Endodermal cell (in vitro differentiated cells): ENCODE results near the gene ABR. TPM values are rescaled to one million over a fixed set of nuclear protein-coding genes. Genes with fewer than 3 reads are reported as not detected.
A peak's percentile ranks its signal among the peaks of the same experiment; 100 is the strongest.
"Not testable (repeated sequence)": the region's sequence is repeated elsewhere in the genome, so short reads cannot be mapped to it uniquely, and the experiment has no call there.

Experiments
- DNase-seq: peaks from one replicate; pipeline ENCODE4 v3.0.0-alpha.2; 2017
- H3K27ac ChIP-seq: 2 replicates; pipeline ENCODE4 v1.5.1; 2013; ENCODE audit warnings: mild to moderate bottlenecking, low read depth, low read length, moderate library complexity
- H3K27me3 ChIP-seq: 2 replicates; pipeline ENCODE4 v1.6.1; 2013; ENCODE audit warnings: mild to moderate bottlenecking, low read length, moderate library complexity; ENCODE audit not compliant: insufficient read depth, control insufficient read depth, poor library complexity, severe bottlenecking
- H3K36me3 ChIP-seq: 2 replicates; pipeline ENCODE4 v1.7.0; 2013; ENCODE audit warnings: mild to moderate bottlenecking, low read length, moderate library complexity; ENCODE audit not compliant: control insufficient read depth, insufficient read depth
- H3K4me1 ChIP-seq: one replicate; pipeline ENCODE4 v1.7.0; 2013; ENCODE audit warnings: low read length; ENCODE audit not compliant: control insufficient read depth, insufficient read depth
- H3K4me3 ChIP-seq: 2 replicates; pipeline ENCODE4 v1.5.1; 2013; ENCODE audit warnings: mild to moderate bottlenecking, low read length, moderate library complexity
- H3K9ac ChIP-seq: 2 replicates; pipeline ENCODE4 v1.6.1; 2013; ENCODE audit warnings: mild to moderate bottlenecking, low read length, moderate library complexity; ENCODE audit not compliant: poor library complexity, severe bottlenecking; ENCODE audit errors: extremely low read depth
- H3K9me3 ChIP-seq: 2 replicates; pipeline ENCODE4 v1.6.1; 2013; ENCODE audit warnings: mild to moderate bottlenecking, low read length, moderate library complexity; ENCODE audit not compliant: control insufficient read depth
- H3K27ac Mint-ChIP-seq: 2 replicates; pipeline ENCODE4 v1.8.0; 2020; ENCODE audit warnings: mixed read lengths
- H3K27me3 Mint-ChIP-seq: 2 replicates; pipeline ENCODE4 v1.8.0; 2021; ENCODE audit warnings: mild to moderate bottlenecking, mixed read lengths; ENCODE audit not compliant: insufficient read depth
- H3K36me3 Mint-ChIP-seq: 2 replicates; pipeline ENCODE4 v1.8.0; 2020; ENCODE audit warnings: low read depth, mixed read lengths
- H3K4me1 Mint-ChIP-seq: 2 replicates; pipeline ENCODE4 v1.8.0; 2020; ENCODE audit warnings: mixed read lengths
- H3K4me3 Mint-ChIP-seq: 2 replicates; pipeline ENCODE4 v1.8.0; 2020; ENCODE audit warnings: mild to moderate bottlenecking, moderate library complexity, mixed read lengths
- H3K9me3 Mint-ChIP-seq: 2 replicates; pipeline ENCODE4 v1.8.0; 2020; ENCODE audit warnings: mild to moderate bottlenecking, mixed read lengths
- CTCF ChIP-seq: fragments of 200-600 bp; sonication (generic); conservative IDR thresholded peaks from 2 replicates; pipeline ENCODE4 v1.5.0; 2021; ENCODE audit warnings: antibody characterized with exemption, mild to moderate bottlenecking
- WGBS, 2 experiments: methylation state at CpG; one replicate each; pipeline versions ENCODE4 v1.1.5 to v1.1.7; 2013; ENCODE audit warnings: missing lambda C conversion rate in 2 of 2, mixed read lengths in 1 of 2; ENCODE audit not compliant: insufficient coverage in 1 of 2, insufficient read length in 1 of 2; 5-methylcytosine and 5-hydroxymethylcytosine counted together
- total RNA-seq, 2 donors: library from RNA; stranded (reverse); fragmentation: NEBNext Ultra II Directional in 1 of 2; extraction: Animal tissue kit (Norgen Biotek cat#: 25700) in 1 of 2; gene quantifications; 2 replicates in 1 of 2; 3 replicates in 1 of 2; pipeline ENCODE4 v1.2.1, GENCODE V29; 2021

The ABR gene
- total RNA-seq, 2 donors from 2014 or later, result 51.1 to 58.7 TPM

- Histone ChIP-seq H3K36me3 (no peaks in the 10 kb centered on the region), H3K4me1 (no peaks in the 10 kb centered on the region), H3K27me3 (no peaks in the 10 kb centered on the region), H3K9ac (no peak overlapping the region), H3K4me3 (no peak overlapping the region), H3K9me3 (no peaks in the 10 kb centered on the region), H3K27ac (no peak overlapping the region)
- H3K4me3 Mint-ChIP-seq, result no peak overlapping the region
- no peak for DNase-seq
- no peaks in the 10 kb centered on the region for H3K9me3 Mint-ChIP-seq
- H3K36me3 Mint-ChIP-seq, result peaks cover 23% of the 10 kb centered on the region
- H3K27ac Mint-ChIP-seq, result no peak overlapping the region
- TF ChIP-seq CTCF, result no peak
- H3K4me1 Mint-ChIP-seq, result no peaks in the 10 kb centered on the region
- 94% methylated on average over 24 to 28 of the region's 28 CpGs for WGBS, 2 experiments
- no peaks in the 10 kb centered on the region for H3K27me3 Mint-ChIP-seq
Measured at GRCh38 chr17:1049446-1050225, 130.1 kb downstream of the ABR start.

- not testable (repeated sequence) for DNase-seq, H3K27me3 ChIP-seq, H3K27ac Mint-ChIP-seq, H3K4me3 Mint-ChIP-seq, H3K4me1 ChIP-seq, H3K9ac ChIP-seq, H3K27me3 Mint-ChIP-seq, H3K9me3 ChIP-seq, H3K4me1 Mint-ChIP-seq, H3K27ac ChIP-seq, H3K4me3 ChIP-seq, H3K9me3 Mint-ChIP-seq, H3K36me3 ChIP-seq
- H3K36me3 Mint-ChIP-seq, result peaks cover 23% of the 10 kb centered on the region
- 95 to 100% methylated on average over 9 to 49 of the region's 49 CpGs for WGBS, 2 experiments
Measured at GRCh38 chr17:1048516-1049115, 131.2 kb downstream of the ABR start.

GRCh38 chr17:1047879-1048470, 131.8 kb downstream of the ABR start:
- no peaks in the 10 kb centered on the region for H3K9me3 ChIP-seq
- no peaks in the 10 kb centered on the region for H3K27me3 Mint-ChIP-seq
- no peak for TF ChIP-seq CTCF
- H3K36me3 ChIP-seq, result peaks cover under 1% of the 10 kb centered on the region
- H3K4me1 Mint-ChIP-seq, result no peaks in the 10 kb centered on the region
- peaks cover 20% of the 10 kb centered on the region for H3K36me3 Mint-ChIP-seq
- H3K4me1 ChIP-seq, result no peaks in the 10 kb centered on the region
- no peak overlapping the region for H3K4me3 Mint-ChIP-seq
- WGBS, 2 experiments, result 90 to 92% methylated on average over 16 to 19 of the region's 20 CpGs
- no peak overlapping the region for H3K4me3 ChIP-seq
- H3K9ac ChIP-seq, result no peak overlapping the region
- no peak overlapping the region for H3K27ac Mint-ChIP-seq
- no peaks in the 10 kb centered on the region for H3K9me3 Mint-ChIP-seq
- H3K27ac ChIP-seq, result peak overlapping the region; percentile 79
- no peak for DNase-seq
- no peaks in the 10 kb centered on the region for H3K27me3 ChIP-seq
